ENCODE data around the gene CUEDC1.

- TF ChIP-seq POLR2A (IDR thresholded peaks at IDR 0.05; ENCODE audit: low read depth, low read length) (no peak), TAF1 (IDR thresholded peaks at IDR 0.05; ENCODE audit: borderline replicate concordance, low read depth, low read length) (no peak)
These were observed 79.8 kb downstream of the CUEDC1 start for GRCh38 chr17:57875290-57876022.

Data from GM12892 (cell line).